GM12892 (cell line): ENCODE data around the gene SLC25A5.
A peak's percentile ranks its signal among the peaks of the same experiment; 100 is the strongest.
"Not testable (repeated sequence)": the region's sequence is repeated elsewhere in the genome, so short reads cannot be mapped to it uniquely, and the experiment has no call there.

Source experiments
- DNase-seq: peaks from one replicate; pipeline ENCODE4 v3.0.0; 2011; ENCODE audit not compliant: insufficient read length
- FAIRE-seq: peaks from 2 replicates; lab custom pipeline; 2011; peaks lifted over from hg19 to GRCh38; lab: Jason Lieb, UNC
- POLR2A ChIP-seq: IDR thresholded peaks from 2 replicates; pipeline ENCODE4 v1.6.1; 2011; ENCODE audit warnings: low read depth, low read length, control low read depth
- POLR2AphosphoS5 ChIP-seq: IDR thresholded peaks from 2 replicates; pipeline ENCODE4 v1.6.1; 2011; ENCODE audit warnings: low read depth, low read length, control low read depth
- TAF1 ChIP-seq: IDR thresholded peaks from 2 replicates; pipeline ENCODE4 v1.6.1; 2011; ENCODE audit warnings: low read depth, mild to moderate bottlenecking, control low read depth, low read length, borderline replicate concordance

The SLC25A5 gene

DNA sequence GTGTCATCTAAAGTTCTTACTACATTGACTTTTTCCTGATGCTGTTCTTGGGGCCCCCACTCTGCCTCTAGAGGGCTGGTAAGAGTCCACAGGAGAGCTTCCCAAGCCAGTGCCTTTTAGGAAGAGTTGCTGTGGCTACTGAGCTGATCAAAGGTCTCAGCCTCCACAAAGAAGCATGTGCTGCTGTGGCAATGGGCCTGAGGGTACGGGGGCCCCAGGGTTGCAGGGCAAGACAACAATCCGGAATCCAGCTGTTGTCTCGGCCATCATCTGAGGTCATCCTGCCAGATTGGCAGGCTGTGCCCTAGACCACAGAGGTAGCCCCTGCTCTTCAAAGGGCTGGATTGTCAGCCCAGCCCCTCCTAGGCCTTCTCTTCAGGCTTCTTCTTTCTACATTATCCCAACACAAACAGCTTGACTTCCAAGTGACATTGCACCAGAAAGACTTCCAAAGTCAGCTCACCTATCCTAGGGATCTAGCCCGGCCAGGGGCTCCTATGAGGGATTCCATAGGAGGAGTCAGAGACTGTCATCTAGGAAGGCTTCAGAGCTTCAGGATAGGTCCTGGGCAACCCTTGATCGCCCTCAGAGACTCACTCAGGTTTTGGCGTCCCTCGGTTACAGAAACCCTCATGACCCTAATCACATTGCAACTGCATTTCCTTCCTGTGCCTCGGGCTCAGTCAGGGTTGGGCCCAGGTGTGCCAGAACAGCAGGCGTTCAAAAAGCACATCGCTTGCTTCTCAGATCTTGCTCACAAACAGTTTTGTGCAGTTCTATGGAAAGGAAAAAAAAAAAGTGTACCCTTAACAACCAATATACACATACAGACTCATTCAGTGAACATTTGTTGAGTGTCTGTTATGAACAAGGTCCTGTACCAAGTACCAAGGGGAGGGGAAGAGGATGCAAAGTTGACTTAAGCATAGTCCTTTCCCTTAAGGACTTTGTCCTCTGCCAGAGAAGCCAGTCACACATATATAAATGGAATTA is 27.8 kb downstream of the SLC25A5 start:
- FAIRE-seq: no peak

DNA sequence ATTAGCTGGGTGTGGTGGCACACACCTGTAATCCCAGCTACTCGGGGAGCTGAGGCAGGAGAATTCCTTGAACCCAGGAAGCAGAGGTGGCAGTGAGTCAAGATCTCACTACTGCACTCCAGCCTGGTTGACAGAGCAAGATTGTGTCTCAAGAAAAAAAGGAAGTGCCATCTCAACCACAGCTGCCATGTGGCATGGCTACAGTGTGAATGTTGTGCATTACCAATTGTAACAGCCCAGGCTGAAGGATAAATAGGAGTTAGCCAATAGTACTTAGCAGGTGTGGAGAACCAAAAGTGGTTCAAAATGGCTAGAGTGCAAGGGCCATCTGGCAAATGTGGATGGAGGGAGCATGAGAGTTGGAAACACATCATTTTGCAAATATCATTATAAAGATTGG is 28.9 kb downstream of the SLC25A5 start:
- no peak for TF ChIP-seq POLR2A
- no peak for TF ChIP-seq POLR2AphosphoS5
- no peak for TF ChIP-seq TAF1
- FAIRE-seq: no peak
- no peak for DNase-seq

More for the DNA sequence above, 27.8 kb downstream of the SLC25A5 start:
- no peak for TF ChIP-seq TAF1
- no peak for TF ChIP-seq POLR2A
- no peak for TF ChIP-seq POLR2AphosphoS5
- no peak for DNase-seq

DNA sequence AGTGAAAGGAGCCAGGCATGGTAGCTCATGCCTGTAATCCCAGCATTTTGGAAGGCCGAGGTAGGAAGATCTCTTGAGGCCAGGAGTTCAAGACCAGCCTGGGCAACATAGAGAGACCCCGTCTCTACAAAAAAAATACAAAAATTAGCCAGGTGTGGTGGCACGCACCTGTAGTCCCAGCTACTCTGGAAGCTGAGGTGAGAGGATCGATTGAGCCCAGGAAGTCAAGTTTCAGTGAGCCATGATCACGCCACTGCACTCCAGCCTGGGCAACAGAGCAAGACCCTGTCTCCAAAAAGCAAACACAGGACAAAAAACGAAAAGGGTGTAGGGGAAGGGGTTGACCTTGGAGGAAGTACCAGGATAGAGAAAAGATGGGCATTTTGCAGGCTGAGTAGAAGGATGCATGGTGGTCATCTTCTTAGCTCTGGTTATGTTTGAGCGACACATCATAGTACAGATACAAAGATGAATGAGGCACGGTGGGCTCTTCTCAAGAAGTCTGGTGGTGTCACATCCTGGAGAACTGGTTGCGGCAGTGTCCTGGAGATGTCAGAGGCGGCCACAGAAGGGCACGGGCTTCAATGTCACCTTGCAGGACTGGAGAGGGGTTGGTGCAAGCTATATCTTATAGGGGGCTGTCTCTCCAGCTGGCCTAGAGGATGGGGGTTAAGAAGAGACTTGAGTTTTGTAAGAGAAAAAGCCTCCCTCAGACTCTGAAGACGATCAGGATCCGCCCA is 32.0 kb downstream of the SLC25A5 start:
- no peak for TF ChIP-seq POLR2AphosphoS5
- no peak for TF ChIP-seq POLR2A
- TF ChIP-seq TAF1: no peak
- no peak for DNase-seq
- peak; percentile 27 for FAIRE-seq

DNA sequence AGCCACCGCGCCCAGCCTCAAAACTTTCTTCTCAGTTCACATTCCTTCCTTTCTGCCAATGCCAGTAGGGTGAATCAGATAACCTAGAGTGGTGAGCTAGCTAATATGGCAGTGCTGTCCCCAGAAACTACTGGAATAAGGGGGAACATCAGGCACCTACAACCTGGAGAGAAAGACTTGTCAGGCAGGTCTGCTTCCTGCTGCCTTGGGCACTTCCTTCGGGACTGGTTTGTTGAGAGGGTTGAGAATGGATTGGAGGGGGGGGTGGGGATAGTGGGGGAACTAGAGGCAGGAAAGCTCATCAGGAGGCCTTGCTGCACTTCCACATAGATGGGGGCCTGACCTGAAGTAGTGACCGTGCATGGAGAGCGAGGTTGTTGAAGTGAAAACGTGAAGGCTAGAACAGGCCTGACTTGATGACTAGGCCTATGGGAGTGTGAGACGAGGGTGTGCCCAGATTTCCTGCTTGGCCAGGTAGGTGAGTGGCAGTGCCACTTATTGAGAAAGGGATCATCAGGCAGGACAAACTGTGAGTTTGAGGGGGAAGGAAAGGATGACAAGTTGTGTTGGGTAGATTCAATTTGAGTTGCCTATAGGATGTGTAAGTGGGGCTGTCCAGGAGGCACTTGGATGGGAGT is 33.4 kb downstream of the SLC25A5 start:
- TF ChIP-seq TAF1 (no peak), POLR2AphosphoS5 (no peak), POLR2A (no peak)
- no peak for FAIRE-seq

DNA sequence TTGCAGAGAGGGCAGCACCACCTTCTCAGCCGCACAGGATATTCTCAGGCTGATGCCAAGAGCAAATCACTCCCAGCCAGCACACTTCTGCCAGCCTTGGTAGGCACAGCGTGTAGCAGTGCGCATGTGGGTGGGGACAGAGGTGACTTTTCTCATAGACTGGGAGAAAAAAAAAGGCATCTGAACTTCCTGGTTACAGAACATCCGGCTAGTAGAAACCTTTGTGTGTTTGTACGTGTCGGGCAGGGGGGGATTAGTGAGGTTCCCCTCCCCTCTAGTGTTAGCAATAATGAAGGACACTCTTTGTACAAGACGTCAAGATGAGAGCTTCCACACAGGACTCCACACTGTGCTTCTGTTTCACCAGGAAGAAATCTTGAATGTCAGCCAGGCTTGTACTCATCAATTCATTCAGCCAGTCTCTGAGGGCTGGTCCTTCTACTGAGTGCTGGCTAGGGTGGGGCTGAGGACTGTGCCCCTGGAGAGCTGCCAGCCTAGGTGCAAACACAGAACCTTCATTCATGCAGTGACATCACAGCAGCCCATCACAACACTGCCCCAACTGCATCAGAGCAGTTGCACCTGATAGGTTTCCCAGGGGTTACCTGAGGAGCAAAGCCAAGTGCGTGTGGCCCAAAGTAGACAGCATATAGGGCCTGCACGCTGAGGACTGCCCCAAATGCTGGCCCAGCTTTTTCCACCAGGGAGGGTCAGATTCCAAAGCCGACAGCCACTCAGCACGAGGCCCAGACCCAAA is 34.7 kb downstream of the SLC25A5 start:
- no peak for TF ChIP-seq POLR2A
- no peak for TF ChIP-seq TAF1
- TF ChIP-seq POLR2AphosphoS5: no peak
- FAIRE-seq (no peak), DNase-seq (no peak)

More for the DNA sequence above, 33.4 kb downstream of the SLC25A5 start:
- DNase-seq: no peak

DNA sequence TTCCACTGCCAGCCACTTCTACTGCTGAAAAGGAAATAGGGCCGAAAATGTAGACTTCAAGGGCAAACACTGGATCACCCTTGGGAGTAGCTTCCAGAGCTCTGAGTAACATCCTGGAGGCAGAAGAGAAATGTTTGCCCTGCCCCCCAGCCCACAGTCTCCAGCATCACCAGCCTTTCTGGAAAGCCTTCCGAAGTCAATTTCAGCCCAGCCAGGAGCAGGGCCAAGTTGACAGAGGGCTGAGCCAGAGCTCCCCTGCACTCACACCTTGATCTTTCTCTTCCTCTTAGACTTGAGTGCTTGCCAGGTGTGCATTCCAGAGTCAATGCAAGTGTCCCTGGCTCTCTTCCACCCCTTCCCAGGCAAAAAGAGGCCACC is 35.2 kb downstream of the SLC25A5 start:
- DNase-seq (no peak), FAIRE-seq (no peak)
- TF ChIP-seq POLR2AphosphoS5 (no peak), TAF1 (no peak), POLR2A (no peak)

DNA sequence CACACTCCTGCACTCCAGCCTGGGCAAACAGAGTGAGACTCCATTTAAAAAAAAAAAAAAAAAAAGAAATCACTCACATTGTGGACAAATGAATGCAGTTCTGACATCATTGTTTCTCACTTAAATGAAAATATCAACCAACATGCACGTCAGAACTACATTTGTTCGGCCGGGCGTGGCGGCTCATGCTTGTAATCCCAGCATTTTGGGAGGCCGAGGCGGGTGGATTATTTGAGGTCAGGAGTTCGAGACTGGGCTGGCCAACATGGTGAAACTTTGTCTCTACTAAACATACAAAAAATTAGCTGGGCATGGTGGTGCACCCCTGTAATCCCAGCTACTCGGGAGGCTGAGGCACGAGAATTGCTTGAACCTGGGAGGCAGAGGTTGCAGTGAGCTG is 36.9 kb downstream of the SLC25A5 start:
- not testable (repeated sequence) for FAIRE-seq, DNase-seq

DNA sequence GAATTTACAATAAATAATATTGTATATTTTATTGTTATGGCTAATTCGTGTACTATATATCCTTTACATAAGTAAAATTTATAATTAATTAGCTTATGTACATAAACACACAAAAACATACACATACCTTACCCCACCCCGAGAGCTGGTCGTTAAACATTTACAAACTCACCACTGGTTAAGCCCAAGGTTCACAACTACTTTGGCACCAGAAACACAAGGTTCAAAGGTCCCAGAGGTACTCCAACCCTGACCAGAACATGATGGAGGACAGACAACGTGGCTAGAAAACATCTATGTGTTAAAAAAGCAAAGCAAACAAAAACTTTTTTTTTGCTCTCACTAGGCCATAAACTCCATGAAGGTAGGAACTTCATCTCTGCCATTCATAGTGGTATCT is 37.7 kb downstream of the SLC25A5 start:
- no peak for DNase-seq
- TF ChIP-seq POLR2AphosphoS5: no peak
- no peak for TF ChIP-seq TAF1
- TF ChIP-seq POLR2A: no peak
- FAIRE-seq: no peak

DNA sequence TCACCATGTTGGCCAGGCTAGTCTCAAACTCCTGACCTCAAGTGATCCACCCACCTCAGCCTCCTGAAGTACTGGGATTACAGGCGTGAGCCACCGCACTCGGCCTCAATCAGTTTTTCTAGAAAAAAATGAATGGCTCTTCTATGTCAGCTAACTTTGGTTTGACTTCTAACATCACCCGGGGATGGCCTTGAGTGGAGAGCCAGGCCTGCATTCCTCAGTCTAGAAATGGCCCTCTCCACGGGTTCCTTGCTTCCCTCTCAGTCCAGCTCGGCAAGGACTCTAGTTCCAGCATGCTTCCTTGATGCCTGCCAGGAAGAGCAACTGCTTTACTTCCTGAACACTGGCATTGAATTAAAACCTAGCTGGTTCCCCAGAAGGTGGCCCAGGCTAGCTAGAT is 39.0 kb downstream of the SLC25A5 start:
- TF ChIP-seq TAF1: no peak
- no peak for TF ChIP-seq POLR2A
- TF ChIP-seq POLR2AphosphoS5: no peak
- DNase-seq (no peak), FAIRE-seq (no peak)

DNA sequence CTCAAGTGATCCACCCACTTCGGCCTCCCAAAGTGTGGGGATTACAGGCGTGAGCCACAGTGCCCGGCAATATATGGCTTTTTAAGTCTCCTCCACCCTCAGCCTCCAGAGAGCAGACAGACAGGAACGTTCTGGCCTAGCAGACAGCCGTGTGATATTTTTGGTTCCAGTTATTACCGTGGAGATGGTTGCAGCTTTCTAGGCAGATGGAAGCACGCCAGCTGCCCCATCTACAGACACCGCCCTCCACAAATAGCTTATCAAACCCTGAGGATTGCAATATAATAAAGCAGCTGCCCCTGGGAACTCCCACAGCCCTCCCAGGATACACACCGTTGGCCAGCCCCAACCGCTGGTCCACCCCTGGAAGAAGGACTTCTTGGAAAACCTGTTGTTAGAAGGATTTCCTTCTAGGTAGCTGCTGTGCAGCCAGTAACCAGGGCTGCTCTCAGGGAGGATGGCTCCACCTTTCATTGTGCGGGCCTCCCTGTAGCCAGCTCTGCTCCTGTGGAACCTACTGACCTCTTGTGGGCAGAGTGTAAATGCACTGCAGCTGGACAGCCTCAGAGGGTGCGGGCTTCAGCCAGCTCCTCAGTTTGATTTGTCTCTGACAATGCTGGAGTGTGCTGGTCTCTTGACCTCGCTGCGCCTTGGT is 44.0 kb downstream of the SLC25A5 start:
- DNase-seq (peak; percentile 36), FAIRE-seq (no peak)
- TF ChIP-seq TAF1: no peak
- no peak for TF ChIP-seq POLR2A
- no peak for TF ChIP-seq POLR2AphosphoS5

DNA sequence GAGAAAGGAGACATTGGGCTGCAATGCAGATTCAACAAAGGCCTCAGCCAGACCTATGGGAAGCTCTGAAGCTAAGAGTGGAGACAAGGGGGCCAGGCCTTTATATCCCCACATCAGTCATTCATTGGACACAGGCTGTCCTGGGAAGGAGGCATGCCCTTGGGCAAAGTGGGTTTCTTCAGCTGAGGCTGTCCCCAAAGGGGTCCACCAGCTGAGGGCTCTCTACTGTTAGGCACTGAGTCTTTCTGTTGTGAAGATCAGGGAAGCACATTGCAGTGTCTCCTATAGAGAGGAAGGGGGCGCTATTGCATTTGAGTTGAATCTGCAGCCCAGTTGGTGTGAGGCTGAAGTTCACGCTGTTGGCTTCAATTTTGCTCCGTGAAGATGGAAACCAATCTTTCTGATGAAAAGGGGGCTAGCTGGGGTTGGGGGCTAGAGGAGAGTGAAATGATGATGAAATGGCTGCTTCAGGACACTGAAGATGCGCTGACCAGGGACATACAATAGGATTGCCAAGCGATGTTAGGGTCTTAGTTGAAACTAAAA is 48.0 kb downstream of the SLC25A5 start:
- peak; percentile 53 for DNase-seq
- FAIRE-seq: peak; percentile 98

More for the DNA sequence above, 48.0 kb downstream of the SLC25A5 start:
- TF ChIP-seq TAF1: no peak
- TF ChIP-seq POLR2AphosphoS5: no peak
